ENCODE data around the gene FUT7. TPM values are rescaled to one million over a fixed set of nuclear protein-coding genes. Genes with fewer than 3 reads are reported as not detected.

FUT7 gene
- polyA plus RNA-seq, 3 donors: 0.07 to 0.15 (median 0.12) TPM

- no peak for DNase-seq (ENCODE audit: extremely low read depth in 1 of 11, low read depth in 9 of 11, low spot score in 4 of 11)
Observed at GRCh38 chr9:136980669-136981478, 51.0 kb downstream of the FUT7 start.

Other genes starting within 250 kb of the FUT7 start
- 10 to 100 TPM; 53.5 to 81.8 (median 70.3) TPM for gene TMEM141, start 240.7 kb downstream of the FUT7 start, polyA plus RNA-seq (ENCODE audit: insufficient read length in 3 of 3)
- 1 to 10 TPM; 3.1 to 7.4 (median 5.8) TPM for gene CCDC183, start 235.8 kb downstream of the FUT7 start, polyA plus RNA-seq (ENCODE audit: insufficient read length in 3 of 3)
- 10 to 100 TPM; 59.2 to 79.6 (median 70.5) TPM for gene RABL6, start 224.1 kb downstream of the FUT7 start, polyA plus RNA-seq (ENCODE audit: insufficient read length in 3 of 3)
- 1 to 10 TPM in 2 of 3 donors, under 1 TPM in 1; 0.64 to 1.7 (median 1.5) TPM for gene AJM1, start 189.6 kb downstream of the FUT7 start, polyA plus RNA-seq (ENCODE audit: insufficient read length in 3 of 3)
- gene PHPT1, start 182.7 kb downstream of the FUT7 start, polyA plus RNA-seq (ENCODE audit: insufficient read length in 3 of 3): 100 to 1,000 TPM in 1 of 3 donors, 10 to 100 TPM in 2; 63.4 to 111 (median 93.7) TPM
- gene MAMDC4, start 179.7 kb downstream of the FUT7 start, polyA plus RNA-seq (ENCODE audit: insufficient read length in 3 of 3): 10 to 100 TPM in 1 of 3 donors, 1 to 10 TPM in 2; 4.8 to 10.9 (median 9.9) TPM
- gene EDF1, start 165.8 kb downstream of the FUT7 start, polyA plus RNA-seq (ENCODE audit: insufficient read length in 3 of 3): 100 to 1,000 TPM; 322 to 427 (median 394) TPM
- gene TRAF2, start 145.6 kb downstream of the FUT7 start, polyA plus RNA-seq (ENCODE audit: insufficient read length in 3 of 3): 10 to 100 TPM; 10.2 to 15.9 (median 14.7) TPM
- 10 to 100 TPM; 33.7 to 58.7 (median 54.3) TPM for gene FBXW5, start 87.3 kb downstream of the FUT7 start, polyA plus RNA-seq (ENCODE audit: insufficient read length in 3 of 3)
- gene C8G, start 86.8 kb downstream of the FUT7 start, polyA plus RNA-seq (ENCODE audit: insufficient read length in 3 of 3): 1 to 10 TPM in 1 of 3 donors, under 1 TPM in 2; 0.44 to 1.4 (median 0.57) TPM
- gene LCN12, start 79.8 kb downstream of the FUT7 start, polyA plus RNA-seq (ENCODE audit: insufficient read length in 3 of 3): 10 to 100 TPM; 17.8 to 47.3 (median 24.5) TPM
- 100 to 1,000 TPM in 1 of 3 donors, 10 to 100 TPM in 2; 42.1 to 113 (median 66.3) TPM for gene PTGDS, start 54.6 kb downstream of the FUT7 start, polyA plus RNA-seq (ENCODE audit: insufficient read length in 3 of 3)
- under 1 TPM; 0.14 to 0.40 (median 0.39) TPM for gene LCNL1, start 49.1 kb downstream of the FUT7 start, polyA plus RNA-seq (ENCODE audit: insufficient read length in 3 of 3)
- 10 to 100 TPM; 23.7 to 40.2 (median 39.3) TPM for gene PAXX, start 39.7 kb downstream of the FUT7 start, polyA plus RNA-seq (ENCODE audit: insufficient read length in 3 of 3)
- gene CLIC3, start 35.5 kb downstream of the FUT7 start, polyA plus RNA-seq (ENCODE audit: insufficient read length in 3 of 3): under 1 TPM; 0.37 to 0.75 (median 0.39) TPM
- gene ABCA2, start 3.9 kb downstream of the FUT7 start, polyA plus RNA-seq (ENCODE audit: insufficient read length in 3 of 3): 10 to 100 TPM; 43.4 to 66.6 (median 61.6) TPM
- gene NPDC1, start 14.1 kb upstream of the FUT7 start, polyA plus RNA-seq (ENCODE audit: insufficient read length in 3 of 3): 10 to 100 TPM; 12.9 to 38.4 (median 31.5) TPM
- 1 to 10 TPM; 4.3 to 5.3 (median 4.7) TPM for gene ENTPD2, start 22.0 kb upstream of the FUT7 start, polyA plus RNA-seq (ENCODE audit: insufficient read length in 3 of 3)
- gene SAPCD2, start 38.5 kb upstream of the FUT7 start, polyA plus RNA-seq (ENCODE audit: insufficient read length in 3 of 3): 1 to 10 TPM; 6.6 to 9.2 (median 6.8) TPM
- 1 to 10 TPM; 4.9 to 9.2 (median 5.7) TPM for gene UAP1L1, start 45.4 kb upstream of the FUT7 start, polyA plus RNA-seq (ENCODE audit: insufficient read length in 3 of 3)
- gene MAN1B1, start 54.9 kb upstream of the FUT7 start, polyA plus RNA-seq (ENCODE audit: insufficient read length in 3 of 3): 10 to 100 TPM; 46.1 to 62.1 (median 55.3) TPM
- gene DPP7, start 82.6 kb upstream of the FUT7 start, polyA plus RNA-seq (ENCODE audit: insufficient read length in 3 of 3): 10 to 100 TPM; 15.2 to 30.6 (median 24.7) TPM
- gene GRIN1, start 107.1 kb upstream of the FUT7 start, polyA plus RNA-seq (ENCODE audit: insufficient read length in 3 of 3): under 1 TPM in 1 of 3 donors, not detected in 2; 0.34 TPM
- under 1 TPM in 1 of 3 donors, not detected in 2; 0.14 TPM for gene LRRC26, start 138.0 kb upstream of the FUT7 start, polyA plus RNA-seq (ENCODE audit: insufficient read length in 3 of 3)
- not detected for gene TMEM210, start 140.0 kb upstream of the FUT7 start, polyA plus RNA-seq (ENCODE audit: insufficient read length in 3 of 3)
- gene ANAPC2, start 156.5 kb upstream of the FUT7 start, polyA plus RNA-seq (ENCODE audit: insufficient read length in 3 of 3): 10 to 100 TPM; 35.5 to 56.7 (median 49.2) TPM
- 10 to 100 TPM; 36.9 to 62.9 (median 49.8) TPM for gene SSNA1, start 156.6 kb upstream of the FUT7 start, polyA plus RNA-seq (ENCODE audit: insufficient read length in 3 of 3)
- 10 to 100 TPM; 14.8 to 17.3 (median 16.4) TPM for gene TPRN, start 168.7 kb upstream of the FUT7 start, polyA plus RNA-seq (ENCODE audit: insufficient read length in 3 of 3)
- gene TMEM203, start 173.6 kb upstream of the FUT7 start, polyA plus RNA-seq (ENCODE audit: insufficient read length in 3 of 3): 10 to 100 TPM; 40.2 to 46.4 (median 42.7) TPM
- 10 to 100 TPM in 2 of 3 donors, 1 to 10 TPM in 1; 8.2 to 15.1 (median 14.2) TPM for gene NDOR1, start 173.6 kb upstream of the FUT7 start, polyA plus RNA-seq (ENCODE audit: insufficient read length in 3 of 3)
- gene RNF208, start 190.2 kb upstream of the FUT7 start, polyA plus RNA-seq (ENCODE audit: insufficient read length in 3 of 3): 10 to 100 TPM in 2 of 3 donors, 1 to 10 TPM in 1; 6.0 to 13.3 (median 13.2) TPM
- gene CYSRT1, start 193.1 kb upstream of the FUT7 start, polyA plus RNA-seq (ENCODE audit: insufficient read length in 3 of 3): 10 to 100 TPM in 2 of 3 donors, 1 to 10 TPM in 1; 8.5 to 13.9 (median 12.8) TPM
- gene RNF224, start 195.4 kb upstream of the FUT7 start, polyA plus RNA-seq (ENCODE audit: insufficient read length in 3 of 3): 10 to 100 TPM in 2 of 3 donors, 1 to 10 TPM in 1; 7.9 to 15.2 (median 12.0) TPM
- 10 to 100 TPM in 2 of 3 donors, 1 to 10 TPM in 1; 5.0 to 13.8 (median 11.6) TPM for gene SLC34A3, start 198.8 kb upstream of the FUT7 start, polyA plus RNA-seq (ENCODE audit: insufficient read length in 3 of 3)
- 100 to 1,000 TPM; 331 to 492 (median 358) TPM for gene TUBB4B, start 209.2 kb upstream of the FUT7 start, polyA plus RNA-seq (ENCODE audit: insufficient read length in 3 of 3)
- 1 to 10 TPM; 2.2 to 4.2 (median 2.6) TPM for gene STPG3, start 219.2 kb upstream of the FUT7 start, polyA plus RNA-seq (ENCODE audit: insufficient read length in 3 of 3)
- gene NELFB, start 223.2 kb upstream of the FUT7 start, polyA plus RNA-seq (ENCODE audit: insufficient read length in 3 of 3): 10 to 100 TPM; 49.8 to 62.2 (median 55.2) TPM
- gene TOR4A, start 245.6 kb upstream of the FUT7 start, polyA plus RNA-seq (ENCODE audit: insufficient read length in 3 of 3): 1 to 10 TPM; 4.4 to 8.9 (median 6.3) TPM

All from renal cortex interstitium (tissue), 11 donors.